ENCODE data around the gene SLC38A1.

SLC38A1 gene

GRCh38 chr12:46230983-46231382 is 37.9 kb downstream of the SLC38A1 start:
- DNase-seq (ENCODE audit: low read depth), result no peak

- no peak for DNase-seq (ENCODE audit: low read depth)
Measured at GRCh38 chr12:46230306-46230705, 38.5 kb downstream of the SLC38A1 start.

- DNase-seq (ENCODE audit: low read depth), result no peak
Measured at GRCh38 chr12:46227616-46228015, 41.2 kb downstream of the SLC38A1 start.

DNA sequence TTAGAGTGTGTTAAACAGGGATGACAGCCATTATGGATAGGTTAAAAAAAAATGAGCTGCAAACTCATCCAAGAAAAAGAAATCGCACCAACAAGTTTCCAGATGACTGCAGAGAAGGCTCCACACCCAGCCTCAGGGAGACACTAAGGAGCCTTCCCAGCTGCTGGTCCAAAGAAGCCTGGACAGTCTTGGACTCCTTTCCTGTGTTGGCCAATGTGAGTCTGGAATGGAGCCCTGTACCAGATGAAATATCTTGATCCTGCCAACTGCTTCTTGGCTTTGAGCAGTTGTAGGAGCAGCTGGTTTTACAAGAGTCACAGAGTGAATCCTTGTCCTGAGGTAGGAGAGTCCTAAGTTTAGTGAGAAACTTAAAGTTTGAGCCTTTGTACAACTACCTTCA is 44.5 kb downstream of the SLC38A1 start:
- DNase-seq (ENCODE audit: low read depth), result no peak

GRCh38 chr12:46223047-46223446 is 45.8 kb downstream of the SLC38A1 start:
- no peak for DNase-seq (ENCODE audit: low read depth)

GRCh38 chr12:46222636-46223035 is 46.2 kb downstream of the SLC38A1 start:
- no peak for DNase-seq (ENCODE audit: low read depth)

- no peak for DNase-seq (ENCODE audit: low read depth)
Measured at GRCh38 chr12:46221255-46222128, 47.4 kb downstream of the SLC38A1 start.

DNA sequence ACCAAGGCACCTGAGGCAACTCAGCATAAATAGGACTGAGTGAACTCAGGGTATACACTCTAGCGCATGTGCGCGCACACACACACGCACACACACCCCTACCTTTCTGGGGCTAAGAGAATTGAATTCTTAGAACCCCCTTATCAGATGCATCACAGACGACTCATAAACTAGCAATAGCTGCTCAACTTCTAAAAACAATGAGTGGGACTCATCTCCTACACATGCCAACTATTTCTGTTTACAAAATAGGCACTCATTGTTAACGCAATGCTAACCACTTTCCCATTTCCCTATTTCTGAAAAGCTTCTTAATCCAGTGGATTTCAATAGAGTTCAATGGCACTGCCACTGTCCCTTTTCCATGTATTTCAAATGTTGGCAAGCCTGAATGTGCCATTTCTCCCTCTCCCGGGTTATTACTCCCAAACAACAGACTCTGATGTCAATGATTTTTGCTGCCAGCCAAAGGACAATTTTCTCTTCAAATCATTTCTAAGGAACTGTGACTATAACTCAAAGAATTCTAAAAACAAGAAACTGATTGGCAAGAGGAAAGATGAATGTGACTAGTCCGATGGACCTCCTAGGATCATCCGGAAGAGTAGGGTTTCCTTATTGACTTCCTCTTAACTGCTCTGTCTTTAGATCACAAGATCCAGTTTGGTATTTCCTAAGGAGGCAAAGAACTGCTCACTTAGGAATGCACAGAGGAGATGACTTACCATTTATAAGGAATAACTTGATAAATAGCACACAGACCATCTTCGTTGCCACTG is 48.8 kb downstream of the SLC38A1 start:
- DNase-seq (ENCODE audit: low read depth), result no peak

- no peak for DNase-seq (ENCODE audit: low read depth)
Measured at GRCh38 chr12:46219132-46219876, 49.5 kb downstream of the SLC38A1 start.

GRCh38 chr12:46218322-46219095 is 50.3 kb downstream of the SLC38A1 start:
- DNase-seq (ENCODE audit: low read depth), result no peak

DNA sequence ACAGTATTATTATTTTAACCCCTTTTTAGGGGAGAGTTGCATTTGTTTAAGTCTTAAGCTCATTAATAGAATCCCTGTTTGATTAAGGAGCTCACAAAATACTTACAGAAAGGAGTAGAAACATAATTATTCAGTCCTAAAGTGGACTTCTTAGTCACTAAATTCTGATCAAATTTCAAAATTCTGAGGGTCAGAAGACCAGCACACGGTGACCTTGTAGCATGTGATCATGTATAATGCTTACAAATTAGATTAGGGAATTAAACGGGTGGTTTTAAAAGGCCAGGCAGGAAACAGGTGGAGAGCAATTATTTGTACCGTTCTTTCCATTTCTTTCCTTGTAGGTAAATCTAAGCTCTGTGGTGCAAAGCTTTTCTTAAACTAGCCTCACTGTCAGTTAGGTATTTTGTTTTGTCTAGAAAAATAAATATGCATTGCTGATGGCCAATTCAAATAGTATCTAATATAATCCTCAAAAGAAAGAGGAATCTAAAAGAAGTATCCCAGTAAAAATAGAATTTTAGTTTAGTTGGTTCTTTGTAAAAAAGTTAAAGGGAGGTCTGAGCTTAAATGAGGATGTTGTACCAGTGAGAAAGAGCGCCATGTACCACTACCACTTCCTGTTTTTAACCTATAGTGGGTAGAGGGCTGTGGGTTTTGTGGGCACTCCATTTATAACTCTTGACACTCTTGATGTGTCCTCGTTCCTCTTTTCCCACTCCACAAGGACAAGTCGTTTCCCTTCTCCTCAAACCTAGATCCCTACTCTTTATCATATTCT is 51.1 kb downstream of the SLC38A1 start:
- no peak for DNase-seq (ENCODE audit: low read depth)

- DNase-seq (ENCODE audit: low read depth), result no peak
Measured at GRCh38 chr12:46214668-46215436, 54.0 kb downstream of the SLC38A1 start.

DNA sequence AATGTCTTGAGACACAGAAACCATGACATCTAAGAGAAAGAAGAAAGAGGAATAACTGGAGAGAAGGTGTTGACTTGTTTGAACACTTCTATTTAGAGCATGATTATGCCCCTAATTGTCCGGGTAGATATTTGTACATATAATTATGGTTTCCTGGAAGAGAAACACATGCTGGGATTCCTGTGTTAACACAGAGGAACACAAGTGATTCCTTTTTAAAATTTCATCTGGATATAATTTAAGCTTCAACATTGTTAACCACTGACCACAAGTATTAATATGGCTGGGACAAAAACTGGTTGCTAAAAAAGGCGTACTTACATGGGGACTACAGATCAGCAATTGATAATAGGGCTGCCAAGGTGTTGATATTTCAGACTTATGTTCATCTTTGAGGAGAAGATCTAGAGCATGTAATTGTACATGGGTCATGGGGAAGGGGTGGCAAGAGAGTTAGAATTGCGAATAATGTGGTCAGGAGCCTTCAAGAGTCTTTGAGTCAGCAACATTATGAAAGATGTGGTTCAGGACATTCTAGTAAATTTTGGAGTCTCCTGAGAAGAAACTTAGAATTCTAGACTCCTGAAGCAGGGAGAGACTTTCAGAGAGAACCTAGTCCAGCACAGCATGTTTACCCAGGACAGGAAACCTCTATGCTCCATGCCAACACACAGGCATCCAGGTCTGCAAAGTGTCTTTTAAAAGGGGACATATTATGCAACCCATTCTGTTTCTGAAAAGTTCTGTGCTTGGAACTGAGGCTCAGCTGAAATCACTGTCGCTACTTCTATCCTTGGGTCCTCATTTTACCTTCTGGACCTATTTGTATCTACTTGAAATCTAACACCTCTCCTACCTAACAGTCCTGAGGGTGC is 56.5 kb downstream of the SLC38A1 start:
- DNase-seq (ENCODE audit: low read depth), result no peak

DNA sequence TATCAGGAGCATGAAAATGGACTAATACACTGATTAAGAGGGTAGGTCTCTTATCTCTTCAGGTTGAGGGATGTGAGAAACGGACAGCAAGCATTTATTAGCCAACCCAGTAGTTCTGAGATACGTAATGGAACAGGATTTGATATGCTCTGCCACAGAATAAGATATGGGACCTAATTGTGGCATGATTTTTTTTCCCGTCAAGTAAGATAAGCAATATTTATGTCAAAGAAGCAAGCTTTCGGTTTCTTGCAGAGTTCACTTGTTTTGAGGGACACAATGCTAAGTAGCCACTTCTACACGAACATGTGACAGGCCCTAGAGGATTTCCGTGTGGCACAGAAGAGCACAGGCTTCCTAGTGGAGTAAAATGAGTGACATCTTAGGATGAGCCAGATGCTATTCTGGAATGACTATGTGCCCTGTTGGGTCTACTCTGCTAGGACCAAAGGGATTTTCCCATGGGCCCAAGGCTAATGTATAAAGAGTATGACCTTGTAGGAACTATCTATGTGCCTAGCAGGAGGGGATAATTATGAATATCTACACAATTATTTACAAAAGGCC is 57.9 kb downstream of the SLC38A1 start:
- DNase-seq (ENCODE audit: low read depth), result no peak

DNA sequence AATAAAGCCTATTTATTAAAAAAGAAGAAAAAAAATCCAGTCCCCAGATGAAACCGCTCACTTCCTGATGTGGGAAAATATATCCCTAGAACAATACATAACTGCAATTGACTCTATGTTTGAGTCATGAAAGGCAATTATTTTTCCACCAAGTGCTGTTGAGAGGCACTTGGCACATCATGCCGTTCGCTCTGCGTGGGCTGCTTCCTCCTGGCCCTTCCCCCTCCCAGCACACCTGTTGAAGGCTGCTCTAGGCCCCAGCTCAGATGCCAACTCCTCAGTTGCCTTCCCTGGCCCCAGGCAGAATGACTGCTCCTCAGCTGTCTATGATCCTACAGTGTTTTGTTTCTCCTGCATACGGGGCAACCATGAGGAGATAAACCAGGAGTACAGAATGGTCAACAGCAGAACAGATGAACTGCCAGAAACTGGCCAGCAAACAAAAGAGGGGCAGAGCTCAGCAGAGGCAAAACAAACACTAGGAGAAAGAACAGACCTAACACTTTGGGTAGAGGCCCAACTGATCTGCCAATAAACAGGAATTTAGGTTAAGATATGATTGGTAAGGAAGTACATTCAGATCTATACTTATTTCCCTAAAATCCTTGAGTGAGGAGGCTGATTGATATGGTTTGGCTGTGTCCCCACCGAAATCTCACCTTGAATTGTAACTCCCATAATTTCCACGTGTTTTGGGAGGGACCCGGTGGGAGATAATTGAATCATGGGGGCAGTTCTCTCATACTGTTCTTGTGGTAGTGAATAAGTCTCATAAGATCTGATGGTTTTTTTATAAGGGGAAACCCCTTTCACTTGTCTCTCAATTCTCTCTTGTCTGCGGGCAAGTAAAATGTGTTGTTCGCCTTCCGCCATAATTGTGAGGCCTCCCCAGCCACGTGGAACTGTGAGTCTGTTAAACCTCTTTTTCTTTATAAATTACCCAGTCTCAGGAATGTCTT is 58.6 kb downstream of the SLC38A1 start:
- no peak for DNase-seq (ENCODE audit: low read depth)

- DNase-seq (ENCODE audit: low read depth), result no peak
Measured at GRCh38 chr12:46209170-46209569, 59.7 kb downstream of the SLC38A1 start.

GRCh38 chr12:46208370-46208769 is 60.5 kb downstream of the SLC38A1 start:
- no peak for DNase-seq (ENCODE audit: low read depth)

- no peak for DNase-seq (ENCODE audit: low read depth)
Measured at GRCh38 chr12:46207644-46208043, 61.2 kb downstream of the SLC38A1 start.

Measured in stimulated activated CD8-positive, alpha-beta memory T cell treated with anti-CD3 and anti-CD28 coated beads, Interleukin-15, amount 100 ng/mL, for 24 hours (primary cell).